Measurements from ENCODE around the gene OR1Q1. TPM values are rescaled to one million over a fixed set of nuclear protein-coding genes. Genes with fewer than 3 reads are reported as not detected.
A peak's percentile ranks its signal among the peaks of the same experiment; 100 is the strongest.
"Not testable (repeated sequence)": the region's sequence is repeated elsewhere in the genome, so short reads cannot be mapped to it uniquely, and the experiment has no call there.

The OR1Q1 gene, protein sequence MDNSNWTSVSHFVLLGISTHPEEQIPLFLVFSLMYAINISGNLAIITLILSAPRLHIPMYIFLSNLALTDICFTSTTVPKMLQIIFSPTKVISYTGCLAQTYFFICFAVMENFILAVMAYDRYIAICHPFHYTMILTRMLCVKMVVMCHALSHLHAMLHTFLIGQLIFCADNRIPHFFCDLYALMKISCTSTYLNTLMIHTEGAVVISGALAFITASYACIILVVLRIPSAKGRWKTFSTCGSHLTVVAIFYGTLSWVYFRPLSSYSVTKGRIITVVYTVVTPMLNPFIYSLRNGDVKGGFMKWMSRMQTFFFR
- under 1 TPM in 1 of 2 experiments, not detected in 1; 0.33 TPM for total RNA-seq

DNA sequence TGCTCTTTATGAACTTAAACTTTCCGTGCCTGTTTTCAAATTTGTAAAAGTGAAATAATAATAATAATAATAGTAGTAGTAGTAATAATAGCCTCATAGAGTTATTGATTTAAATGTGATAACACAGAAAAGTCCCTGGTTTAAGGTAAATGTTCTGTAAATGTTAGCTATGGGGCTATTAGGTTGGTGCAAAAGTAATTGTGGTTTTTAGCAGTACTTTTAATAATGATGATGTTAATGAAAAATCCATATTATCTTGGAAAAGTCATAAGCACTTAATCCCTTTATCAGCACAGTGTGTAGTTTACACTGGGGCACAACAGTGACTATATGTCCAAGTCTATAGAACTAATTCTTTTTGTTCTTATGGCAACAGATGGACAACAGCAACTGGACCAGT lies at the start of gene OR1Q1:
Gene OR1Q1 (plus strand): TSS at position 377 of the 400 bp plus-strand sequence. CDS start 0 bp downstream, at position 377.
- Mint-ChIP-seq H3K4me1 (no peaks in the 10 kb centered on the region), H3K4me3 (no peak within 1 kb of the TSS), H3K27ac (no peak within 1 kb of the TSS), H3K27me3 (peaks cover 2% of the 10 kb centered on the region), H3K9me3 (no peaks in the 10 kb centered on the region), H3K36me3 (no peaks in the 10 kb centered on the region)
- POLR2A ChIA-PET: no interaction called here
- ATAC-seq (ENCODE audit: low read depth) (no peak), DNase-seq (no peak)

DNA sequence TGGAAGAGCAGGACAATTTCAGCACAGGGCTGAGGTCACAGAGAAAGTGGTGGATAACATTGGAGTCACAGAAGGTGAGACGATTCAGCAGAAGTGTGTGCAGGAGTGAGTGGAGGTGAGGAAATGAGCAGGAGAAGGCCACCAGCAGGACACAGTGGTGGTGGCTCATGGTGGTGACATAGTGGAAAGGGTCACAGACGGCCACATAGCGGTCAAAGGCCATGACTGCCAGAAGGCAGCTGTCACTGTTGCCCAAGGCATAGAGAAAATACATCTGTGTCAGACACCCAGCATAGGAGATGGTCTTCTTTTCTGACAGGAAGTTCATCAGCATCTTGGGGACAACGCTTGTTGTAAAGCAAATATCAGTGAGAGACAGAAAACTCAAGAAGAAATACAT lies 46.6 kb upstream of the OR1Q1 start:
- no peak overlapping the region for H3K4me3 Mint-ChIP-seq
- H3K36me3 Mint-ChIP-seq: peaks cover 2% of the 10 kb centered on the region
- H3K27me3 Mint-ChIP-seq: peaks cover 3% of the 10 kb centered on the region
- ATAC-seq (ENCODE audit: low read depth): no peak
- DNase-seq: no peak
- H3K4me1 Mint-ChIP-seq: peaks cover 10% of the 10 kb centered on the region
- H3K27ac Mint-ChIP-seq: no peak overlapping the region
- peaks cover 1% of the 10 kb centered on the region for H3K9me3 Mint-ChIP-seq
- POLR2A ChIA-PET: no interaction called here

DNA sequence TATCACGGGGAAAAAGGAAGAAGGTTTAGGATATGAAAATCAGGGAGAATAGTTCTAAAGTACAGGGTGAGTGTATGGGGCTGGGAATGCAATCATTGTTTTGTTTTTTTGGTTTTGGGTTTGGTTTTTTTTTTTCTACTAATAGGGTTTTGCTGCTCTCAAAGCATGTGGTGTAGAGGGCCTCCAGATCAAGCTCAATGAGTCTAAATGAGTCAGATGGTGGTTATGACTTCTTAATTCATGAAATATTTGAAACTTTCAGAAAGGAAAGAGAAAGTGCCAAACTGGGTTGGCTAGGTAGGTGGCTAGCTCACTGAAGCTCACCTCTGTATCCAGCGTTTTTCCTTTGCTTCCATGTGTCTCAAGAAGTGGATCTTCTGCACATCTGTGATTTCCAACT lies 42.1 kb upstream of the OR1Q1 start:
- no peak overlapping the region for H3K27ac Mint-ChIP-seq
- ATAC-seq (ENCODE audit: low read depth) (peak; percentile 80), DNase-seq (no peak)
- H3K4me1 Mint-ChIP-seq: peaks cover 12% of the 10 kb centered on the region
- H3K27me3 Mint-ChIP-seq: no peaks in the 10 kb centered on the region
- peaks cover 3% of the 10 kb centered on the region for H3K9me3 Mint-ChIP-seq
- POLR2A ChIA-PET: no interaction called here
- no peaks in the 10 kb centered on the region for H3K36me3 Mint-ChIP-seq
- H3K4me3 Mint-ChIP-seq: no peak overlapping the region

DNA sequence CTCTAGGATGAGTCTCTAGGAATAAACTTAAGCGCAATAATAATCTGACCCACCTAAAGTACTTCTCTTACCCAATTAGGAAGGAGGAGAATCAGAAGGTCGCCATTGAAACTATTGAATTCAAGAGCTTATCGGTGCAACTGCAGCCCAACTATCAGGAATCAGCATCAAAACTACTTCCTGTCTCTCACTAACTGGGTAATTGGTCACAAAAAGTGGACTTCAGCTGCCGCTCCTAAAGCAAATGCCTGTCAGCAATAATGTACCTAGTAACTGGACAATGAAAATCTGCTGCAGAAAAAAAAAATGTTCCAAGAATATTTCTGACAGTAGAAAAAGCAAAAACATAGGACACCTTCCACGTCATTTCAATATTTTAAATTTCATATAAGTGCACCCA lies 34.7 kb upstream of the OR1Q1 start:
- no peak overlapping the region for H3K4me3 Mint-ChIP-seq
- no peaks in the 10 kb centered on the region for H3K36me3 Mint-ChIP-seq
- no peaks in the 10 kb centered on the region for H3K9me3 Mint-ChIP-seq
- ATAC-seq (ENCODE audit: low read depth) (no peak), DNase-seq (no peak)
- no peak overlapping the region for H3K27ac Mint-ChIP-seq
- H3K4me1 Mint-ChIP-seq: no peaks in the 10 kb centered on the region
- POLR2A ChIA-PET: no interaction called here
- peaks cover 5% of the 10 kb centered on the region for H3K27me3 Mint-ChIP-seq

DNA sequence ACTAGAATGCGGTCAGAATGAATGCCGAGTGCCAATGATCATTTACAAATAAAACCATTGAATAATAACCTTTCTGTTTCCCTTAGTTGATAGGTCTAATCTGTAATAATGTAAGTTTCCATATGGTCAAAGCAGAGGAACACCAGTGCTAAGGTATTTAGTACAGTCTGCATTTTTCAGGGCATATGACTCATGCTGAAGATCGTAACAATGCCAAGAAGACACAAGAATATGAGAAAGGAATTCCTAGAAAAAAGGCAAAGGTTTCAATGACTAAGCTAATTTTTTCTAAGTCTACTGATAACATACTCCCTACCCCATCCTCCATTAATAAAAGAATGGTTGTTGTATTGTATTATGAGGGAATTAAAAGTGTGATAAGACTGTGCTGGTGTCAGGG lies 34.2 kb upstream of the OR1Q1 start:
- POLR2A ChIA-PET: no interaction called here
- Mint-ChIP-seq H3K27me3 (peaks cover 5% of the 10 kb centered on the region), H3K36me3 (no peaks in the 10 kb centered on the region), H3K4me1 (no peaks in the 10 kb centered on the region), H3K4me3 (no peak overlapping the region), H3K9me3 (no peaks in the 10 kb centered on the region), H3K27ac (no peak overlapping the region)
- ATAC-seq (ENCODE audit: low read depth): no peak
- DNase-seq: no peak

DNA sequence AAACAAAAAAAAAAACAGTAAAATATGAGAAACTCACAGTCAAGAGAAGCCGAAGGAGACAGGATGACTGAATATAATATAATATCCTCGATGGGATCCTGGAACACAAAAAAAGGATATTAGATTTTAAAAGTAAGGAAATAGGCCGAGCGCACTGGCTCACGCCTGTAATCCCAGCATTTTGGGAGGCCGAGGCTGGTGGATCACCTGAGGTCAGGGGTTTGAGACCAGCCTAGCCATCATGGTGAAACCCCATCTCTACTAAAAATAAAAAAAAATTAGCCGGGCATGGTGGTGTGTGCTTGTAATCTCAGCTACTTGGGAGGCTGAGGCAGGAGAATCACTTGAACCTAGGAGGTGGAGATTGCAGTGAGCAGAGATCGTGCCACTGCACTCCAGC lies 31.3 kb upstream of the OR1Q1 start, which contains the start of gene OR1L8:
Gene OR1L8 (minus strand): TSS at position 101 of the 400 bp plus-strand sequence. CDS start 14,907 bp downstream, outside the sequence.
- POLR2A ChIA-PET; H3K36me3 Mint-ChIP-seq; ATAC-seq (ENCODE audit: low read depth); H3K4me1 Mint-ChIP-seq; H3K4me3 Mint-ChIP-seq; DNase-seq; H3K9me3 Mint-ChIP-seq; H3K27ac Mint-ChIP-seq: not testable (repeated sequence)
- peaks cover 11% of the 10 kb centered on the region for H3K27me3 Mint-ChIP-seq

DNA sequence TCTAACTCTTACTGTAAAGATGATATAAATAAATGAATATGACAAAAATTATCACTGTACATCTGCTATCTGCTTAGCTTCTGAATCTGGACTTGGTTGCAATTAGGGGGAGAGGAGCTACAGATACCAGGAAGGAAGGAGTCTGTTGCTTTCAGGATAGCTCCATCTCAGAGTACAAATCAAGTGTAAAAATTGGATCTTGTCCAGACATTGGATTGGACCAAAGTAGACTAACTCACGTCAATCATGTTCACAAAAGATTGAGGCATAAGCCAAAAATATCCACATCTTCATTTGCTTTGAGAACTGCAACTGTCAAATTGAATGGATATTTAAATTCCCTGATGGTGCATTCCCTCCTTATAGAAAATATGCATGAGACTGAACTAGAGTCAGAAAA lies 8.8 kb upstream of the OR1Q1 start:
- H3K27ac Mint-ChIP-seq: no peak overlapping the region
- POLR2A ChIA-PET: no interaction called here
- H3K36me3 Mint-ChIP-seq: no peaks in the 10 kb centered on the region
- DNase-seq (no peak), ATAC-seq (ENCODE audit: low read depth) (no peak)
- H3K4me3 Mint-ChIP-seq: no peak overlapping the region
- peaks cover 7% of the 10 kb centered on the region for H3K9me3 Mint-ChIP-seq
- H3K4me1 Mint-ChIP-seq: no peaks in the 10 kb centered on the region
- H3K27me3 Mint-ChIP-seq: peaks cover 6% of the 10 kb centered on the region

DNA sequence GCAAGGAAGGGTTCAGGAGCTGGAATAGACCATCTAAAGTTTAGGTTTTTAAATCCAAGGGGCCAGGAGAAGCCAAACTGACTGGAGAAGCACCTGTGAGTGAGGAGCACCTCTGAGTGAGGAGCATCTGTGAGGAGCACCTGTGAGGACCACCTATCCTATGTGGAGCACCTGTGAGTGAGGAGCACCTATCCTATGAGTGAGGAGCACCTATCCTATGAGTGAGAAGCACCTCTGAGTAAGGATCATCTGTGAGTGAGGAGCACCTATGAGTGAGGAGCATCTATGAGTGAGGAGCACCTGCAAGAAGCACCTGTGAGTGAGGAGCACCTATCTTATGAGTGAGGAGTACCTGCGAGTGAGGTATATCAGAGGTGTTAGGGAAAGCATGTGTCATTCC lies 8.0 kb upstream of the OR1Q1 start:
- POLR2A ChIA-PET: interaction anchor here (0.6 kb wide), 1 partner anchor 155 kb away, joined by 3 read pairs; no protein-coding TSS in a partner anchor
- H3K4me1 Mint-ChIP-seq: no peaks in the 10 kb centered on the region

DNA sequence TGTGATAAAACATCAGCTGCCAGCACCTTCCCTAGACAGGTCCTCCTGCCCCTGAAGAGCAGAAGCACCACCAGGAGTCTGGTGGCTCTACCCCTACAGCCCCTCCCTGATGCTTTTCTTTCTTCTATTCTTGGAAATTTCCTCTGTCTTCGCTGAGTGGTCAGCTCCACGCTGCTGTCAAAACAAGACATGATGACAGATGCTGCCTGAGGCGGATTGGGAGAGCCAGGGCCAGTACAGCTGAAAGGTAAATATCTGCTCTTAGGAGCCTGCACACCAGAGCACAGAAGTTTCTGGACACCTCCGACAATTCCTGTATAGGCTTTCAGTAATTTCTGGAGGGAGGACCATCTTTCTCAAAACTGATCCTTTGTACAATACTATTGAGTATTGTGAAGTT lies 4.7 kb upstream of the OR1Q1 start:
- H3K36me3 Mint-ChIP-seq: no peaks in the 10 kb centered on the region
- no peak for ATAC-seq (ENCODE audit: low read depth)
- H3K27ac Mint-ChIP-seq: no peak overlapping the region
- DNase-seq: no peak
- H3K4me1 Mint-ChIP-seq: no peaks in the 10 kb centered on the region
- POLR2A ChIA-PET: no interaction called here
- peaks cover 6% of the 10 kb centered on the region for H3K27me3 Mint-ChIP-seq
- H3K4me3 Mint-ChIP-seq: no peak overlapping the region
- H3K9me3 Mint-ChIP-seq: no peaks in the 10 kb centered on the region

More for the DNA sequence above, 8.0 kb upstream of the OR1Q1 start:
- Mint-ChIP-seq H3K4me3 (no peak overlapping the region), H3K27ac (no peak overlapping the region), H3K36me3 (no peaks in the 10 kb centered on the region), H3K9me3 (peaks cover 2% of the 10 kb centered on the region), H3K27me3 (peaks cover 6% of the 10 kb centered on the region)
- DNase-seq: no peak
- no peak for ATAC-seq (ENCODE audit: low read depth)

DNA sequence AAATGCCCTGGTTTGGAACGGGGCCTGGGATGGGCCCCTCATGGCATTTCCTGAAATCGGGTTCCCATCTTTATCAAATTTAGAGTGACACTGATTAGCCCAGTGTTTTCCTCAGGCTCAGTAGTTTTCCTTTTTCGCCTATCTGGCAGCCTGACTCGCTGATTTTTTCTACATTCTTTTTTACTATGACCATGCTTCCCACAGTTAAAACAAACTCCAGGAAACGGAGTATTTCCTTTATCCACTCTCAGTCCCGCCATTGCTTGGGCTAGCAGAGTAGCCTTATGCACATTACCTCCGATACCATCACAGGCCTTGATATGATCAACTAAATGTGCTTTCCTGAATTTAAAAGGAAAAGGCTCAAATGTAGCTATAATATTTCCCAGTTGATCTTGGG lies 5.5 kb downstream of the OR1Q1 start:
- Mint-ChIP-seq H3K4me1 (no peaks in the 10 kb centered on the region), H3K9me3 (peaks cover 1% of the 10 kb centered on the region), H3K4me3 (no peak overlapping the region), H3K27ac (no peak overlapping the region), H3K36me3 (no peaks in the 10 kb centered on the region), H3K27me3 (no peaks in the 10 kb centered on the region)
- POLR2A ChIA-PET: no interaction called here
- no peak for DNase-seq
- ATAC-seq (ENCODE audit: low read depth): no peak

DNA sequence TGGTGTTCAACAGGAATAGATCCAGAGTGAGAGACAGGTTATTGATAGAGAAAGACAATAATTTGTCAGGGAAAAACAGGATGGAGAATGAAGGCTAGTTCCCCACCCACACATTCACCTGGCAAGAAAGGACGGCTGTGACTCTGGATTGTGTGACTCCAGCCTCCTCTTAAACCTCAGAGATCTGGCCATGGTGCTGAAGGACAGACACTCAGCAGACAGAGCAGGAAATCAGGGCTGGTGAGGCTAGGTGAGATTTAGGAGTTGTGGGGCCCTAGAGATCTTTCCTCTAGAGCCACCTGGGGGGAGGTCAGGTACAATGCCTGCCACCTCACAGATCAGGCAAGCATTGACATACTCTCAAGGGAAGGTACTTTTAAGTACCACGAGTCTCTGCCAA lies 27.7 kb downstream of the OR1Q1 start:
- POLR2A ChIA-PET: no interaction called here
- H3K9me3 Mint-ChIP-seq: peaks cover 8% of the 10 kb centered on the region
- no peak overlapping the region for H3K27ac Mint-ChIP-seq
- H3K36me3 Mint-ChIP-seq: no peaks in the 10 kb centered on the region
- H3K4me1 Mint-ChIP-seq: no peaks in the 10 kb centered on the region
- H3K27me3 Mint-ChIP-seq: peaks cover 12% of the 10 kb centered on the region
- no peak overlapping the region for H3K4me3 Mint-ChIP-seq
- no peak for DNase-seq
- ATAC-seq (ENCODE audit: low read depth): no peak

DNA sequence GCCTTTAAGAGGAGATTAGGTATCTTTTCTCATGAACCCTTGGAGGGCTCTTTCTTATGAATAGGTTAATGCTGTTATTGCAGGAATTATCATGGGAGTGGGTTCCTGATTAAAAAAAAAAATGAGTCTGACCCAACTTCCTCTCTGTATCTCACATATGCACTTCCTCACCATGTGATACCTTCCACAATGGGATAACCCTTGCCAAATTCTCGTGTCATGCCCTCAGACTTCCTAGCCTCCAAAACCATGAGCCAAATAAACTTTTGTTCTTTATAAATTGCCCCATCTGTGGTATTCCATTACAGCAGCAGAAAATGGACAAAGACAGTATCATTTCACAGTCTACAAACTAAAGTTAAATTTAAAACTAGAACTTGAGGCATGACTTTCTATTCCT lies 41.8 kb downstream of the OR1Q1 start:
- H3K4me1 Mint-ChIP-seq: no peaks in the 10 kb centered on the region
- H3K4me3 Mint-ChIP-seq: no peak overlapping the region
- ATAC-seq (ENCODE audit: low read depth) (no peak), DNase-seq (no peak)
- H3K27me3 Mint-ChIP-seq: peaks cover 2% of the 10 kb centered on the region
- H3K9me3 Mint-ChIP-seq: peaks cover 3% of the 10 kb centered on the region
- no peaks in the 10 kb centered on the region for H3K36me3 Mint-ChIP-seq
- POLR2A ChIA-PET: no interaction called here
- H3K27ac Mint-ChIP-seq: no peak overlapping the region

DNA sequence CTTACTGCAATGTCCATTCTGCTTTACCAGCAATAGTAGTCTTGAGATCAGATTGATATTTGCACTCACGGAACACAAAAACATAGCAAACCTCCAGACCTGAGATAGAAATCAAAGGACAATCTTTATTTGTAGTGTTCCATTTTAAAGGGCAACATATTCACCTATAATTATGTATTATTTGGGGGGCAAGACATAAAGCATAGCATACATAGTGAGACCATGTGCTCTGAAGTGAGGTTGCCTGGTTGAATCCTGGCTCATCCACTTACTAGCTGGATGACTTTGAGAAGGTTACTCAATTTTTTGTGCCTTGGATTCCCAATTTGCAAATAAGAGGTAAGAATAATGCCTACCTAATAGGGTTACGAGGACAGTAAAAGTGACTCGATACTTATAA lies 43.0 kb downstream of the OR1Q1 start, which contains the start of gene OR1B1:
Gene OR1B1 (minus strand): TSS at position 101 of the 400 bp plus-strand sequence.
- Mint-ChIP-seq H3K36me3 (no peaks in the 10 kb centered on the region), H3K27me3 (peaks cover 2% of the 10 kb centered on the region), H3K4me1 (no peaks in the 10 kb centered on the region), H3K27ac (no peak within 1 kb of the TSS), H3K4me3 (no peak within 1 kb of the TSS), H3K9me3 (peaks cover 3% of the 10 kb centered on the region)
- no peak for ATAC-seq (ENCODE audit: low read depth)
- DNase-seq: no peak
- POLR2A ChIA-PET: no interaction called here

DNA sequence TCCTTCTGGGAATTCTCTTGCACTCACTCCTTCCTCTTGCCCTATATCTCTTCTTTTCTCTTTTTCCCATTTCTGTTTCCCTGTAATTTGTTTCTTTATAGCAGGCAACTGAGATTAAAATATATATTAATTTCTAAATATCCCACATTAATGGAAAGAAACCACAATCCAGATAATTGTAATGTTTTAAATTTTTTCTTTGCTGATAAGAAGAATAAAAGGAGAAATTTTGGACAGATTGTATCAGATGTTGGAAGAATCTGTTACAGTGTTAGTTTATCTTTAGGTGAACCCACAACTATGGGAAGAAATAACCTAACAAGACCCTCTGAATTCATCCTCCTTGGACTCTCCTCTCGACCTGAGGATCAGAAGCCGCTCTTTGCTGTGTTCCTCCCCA lies 46.9 kb downstream of the OR1Q1 start, which contains the start of gene OR1L1:
Gene OR1L1 (plus strand): TSS at position 301 of the 400 bp plus-strand sequence. CDS start 0 bp downstream, at position 301.
- Mint-ChIP-seq H3K27ac (no peak within 1 kb of the TSS), H3K36me3 (no peaks in the 10 kb centered on the region), H3K9me3 (peaks cover 2% of the 10 kb centered on the region), H3K4me1 (no peaks in the 10 kb centered on the region), H3K4me3 (no peak within 1 kb of the TSS), H3K27me3 (peaks cover 2% of the 10 kb centered on the region)
- POLR2A ChIA-PET: no interaction called here
- DNase-seq (no peak), ATAC-seq (ENCODE audit: low read depth) (no peak)

Measured in activated naive CD8-positive, alpha-beta T cell treated with anti-CD3 and anti-CD28 coated beads, Interleukin-2, amount 10 ng/mL, durations not matched to agents 7 days and 5 days (primary cell).